HFFc6 (cell line): ENCODE data around the gene DOK4. TPM values are rescaled to one million over a fixed set of nuclear protein-coding genes. Genes with fewer than 3 reads are reported as not detected.

Source experiments
- DNase-seq: peaks from one replicate; pipeline ENCODE4 v3.0.0-alpha.2; 2018
- H3K27ac Mint-ChIP-seq: 2 replicates; pipeline ENCODE4 v1.8.0; 2020; ENCODE audit warnings: mild to moderate bottlenecking, mixed read lengths
- H3K27me3 Mint-ChIP-seq: 2 replicates; pipeline ENCODE4 v1.8.0; 2021; ENCODE audit warnings: mild to moderate bottlenecking, moderate library complexity, mixed read lengths; ENCODE audit not compliant: insufficient read depth
- H3K36me3 Mint-ChIP-seq: 2 replicates; pipeline ENCODE4 v1.8.0; 2021; ENCODE audit warnings: low read depth, mixed read lengths
- H3K4me1 Mint-ChIP-seq: 2 replicates; pipeline ENCODE4 v1.8.0; 2020; ENCODE audit warnings: low read depth, mixed read lengths
- H3K4me3 Mint-ChIP-seq: 2 replicates; pipeline ENCODE4 v1.8.0; 2020; ENCODE audit warnings: mild to moderate bottlenecking, moderate library complexity, mixed read lengths
- H3K9me3 Mint-ChIP-seq: 2 replicates; pipeline ENCODE4 v1.8.0; 2020; ENCODE audit warnings: mild to moderate bottlenecking, mixed read lengths
- total RNA-seq, 6 experiments: library from RNA; stranded (reverse); fragmentation: NEBNext Ultra II Directional; extraction: Animal tissue kit (Norgen Biotek cat#: 25700); gene quantifications; 2 replicates in 1 of 6; 3 replicates in 5 of 6; pipeline ENCODE4 v1.2.3, GENCODE V29; 2021
- TF ChIP-seq, protein P1 (sequence below): fragments of 200-600 bp; sonication (generic); IDR thresholded peaks from 2 replicates; pipeline ENCODE4 v1.5.0; 2021; ENCODE audit warnings: antibody characterized with exemption, mild to moderate bottlenecking

DOK4 gene
- total RNA-seq, 6 experiments from 2014 or later, result 24.4 to 28.9 (median 24.9) TPM

DNA sequence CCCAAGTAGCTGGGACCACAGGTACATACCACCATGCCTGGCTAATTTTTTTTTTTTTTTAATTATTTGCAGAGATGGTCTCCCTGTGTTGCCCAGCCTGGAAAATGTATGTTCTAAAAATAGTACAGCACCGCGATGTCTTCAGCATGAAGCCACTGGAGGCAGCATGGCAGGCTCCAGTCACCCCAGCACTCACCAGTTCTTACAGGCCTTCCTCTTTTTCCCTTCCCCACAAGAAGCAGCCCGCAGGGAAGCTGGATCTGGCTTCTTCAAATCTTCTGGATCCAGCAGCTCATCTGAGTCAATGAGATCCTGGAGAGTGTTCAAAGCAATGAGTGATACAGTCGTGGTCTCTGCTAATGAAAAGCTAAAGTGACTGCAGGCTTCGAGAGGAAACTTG is 55.3 kb downstream of the DOK4 start:
- TF ChIP-seq, protein P1, sequence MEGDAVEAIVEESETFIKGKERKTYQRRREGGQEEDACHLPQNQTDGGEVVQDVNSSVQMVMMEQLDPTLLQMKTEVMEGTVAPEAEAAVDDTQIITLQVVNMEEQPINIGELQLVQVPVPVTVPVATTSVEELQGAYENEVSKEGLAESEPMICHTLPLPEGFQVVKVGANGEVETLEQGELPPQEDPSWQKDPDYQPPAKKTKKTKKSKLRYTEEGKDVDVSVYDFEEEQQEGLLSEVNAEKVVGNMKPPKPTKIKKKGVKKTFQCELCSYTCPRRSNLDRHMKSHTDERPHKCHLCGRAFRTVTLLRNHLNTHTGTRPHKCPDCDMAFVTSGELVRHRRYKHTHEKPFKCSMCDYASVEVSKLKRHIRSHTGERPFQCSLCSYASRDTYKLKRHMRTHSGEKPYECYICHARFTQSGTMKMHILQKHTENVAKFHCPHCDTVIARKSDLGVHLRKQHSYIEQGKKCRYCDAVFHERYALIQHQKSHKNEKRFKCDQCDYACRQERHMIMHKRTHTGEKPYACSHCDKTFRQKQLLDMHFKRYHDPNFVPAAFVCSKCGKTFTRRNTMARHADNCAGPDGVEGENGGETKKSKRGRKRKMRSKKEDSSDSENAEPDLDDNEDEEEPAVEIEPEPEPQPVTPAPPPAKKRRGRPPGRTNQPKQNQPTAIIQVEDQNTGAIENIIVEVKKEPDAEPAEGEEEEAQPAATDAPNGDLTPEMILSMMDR, result no peak
- Mint-ChIP-seq H3K9me3 (no peaks in the 10 kb centered on the region), H3K27ac (no peak overlapping the region), H3K4me3 (no peak overlapping the region), H3K4me1 (no peaks in the 10 kb centered on the region), H3K27me3 (no peaks in the 10 kb centered on the region), H3K36me3 (peaks cover 32% of the 10 kb centered on the region)
- DNase-seq, result no peak

DNA sequence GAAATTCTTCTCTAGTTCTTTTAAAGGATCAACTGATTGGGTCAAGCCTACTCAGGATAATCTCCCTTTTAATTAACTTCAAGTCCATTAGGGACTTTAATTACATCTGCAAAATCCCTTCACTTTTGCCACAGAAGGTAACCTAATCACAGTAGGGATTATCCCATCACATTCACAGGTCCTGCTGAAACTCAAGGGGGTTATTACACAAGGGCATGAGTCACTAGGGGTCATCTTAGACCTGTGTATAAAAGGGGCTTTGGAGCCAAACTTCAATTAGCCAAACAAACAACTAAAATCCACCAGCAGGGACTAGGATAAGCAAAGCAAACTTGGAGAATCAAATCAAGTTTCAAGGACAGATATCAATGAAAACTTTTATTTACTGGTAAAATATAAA is 58.5 kb downstream of the DOK4 start:
- H3K9me3 Mint-ChIP-seq, result no peaks in the 10 kb centered on the region
- no peak overlapping the region for H3K4me3 Mint-ChIP-seq
- H3K36me3 Mint-ChIP-seq, result peaks cover 32% of the 10 kb centered on the region
- TF ChIP-seq, protein P1, result no peak
- no peaks in the 10 kb centered on the region; the same call in 1 of the 2 replicates for H3K4me1 Mint-ChIP-seq
- H3K27me3 Mint-ChIP-seq, result no peaks in the 10 kb centered on the region
- no peak for DNase-seq
- no peak overlapping the region for H3K27ac Mint-ChIP-seq

DNA sequence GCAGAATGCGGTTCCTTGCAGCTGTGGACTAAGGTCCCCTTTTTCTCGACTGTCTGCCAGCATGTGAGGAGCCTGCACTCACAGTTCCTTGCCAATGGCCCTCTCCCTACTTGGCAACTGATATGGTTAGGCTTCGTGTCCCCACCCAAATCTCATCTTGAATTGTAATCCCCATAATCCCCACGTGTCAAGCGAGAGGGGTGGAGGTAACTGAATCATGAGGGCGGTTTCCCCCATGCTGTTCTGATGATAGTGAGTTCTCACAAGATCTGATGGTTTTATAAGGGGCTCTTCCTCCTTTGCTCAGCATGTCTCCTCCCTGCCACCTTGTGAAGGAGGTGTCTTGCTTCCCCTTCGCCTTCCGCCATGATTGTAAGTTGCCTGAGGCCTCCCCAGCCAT is 59.0 kb downstream of the DOK4 start:
- Mint-ChIP-seq H3K9me3 (no peaks in the 10 kb centered on the region), H3K27me3 (no peaks in the 10 kb centered on the region), H3K4me3 (no peak overlapping the region), H3K27ac (no peak overlapping the region), H3K36me3 (peaks cover 32% of the 10 kb centered on the region), H3K4me1 (peaks cover 5% of the 10 kb centered on the region)
- TF ChIP-seq, protein P1, result no peak
- DNase-seq, result no peak

DNA sequence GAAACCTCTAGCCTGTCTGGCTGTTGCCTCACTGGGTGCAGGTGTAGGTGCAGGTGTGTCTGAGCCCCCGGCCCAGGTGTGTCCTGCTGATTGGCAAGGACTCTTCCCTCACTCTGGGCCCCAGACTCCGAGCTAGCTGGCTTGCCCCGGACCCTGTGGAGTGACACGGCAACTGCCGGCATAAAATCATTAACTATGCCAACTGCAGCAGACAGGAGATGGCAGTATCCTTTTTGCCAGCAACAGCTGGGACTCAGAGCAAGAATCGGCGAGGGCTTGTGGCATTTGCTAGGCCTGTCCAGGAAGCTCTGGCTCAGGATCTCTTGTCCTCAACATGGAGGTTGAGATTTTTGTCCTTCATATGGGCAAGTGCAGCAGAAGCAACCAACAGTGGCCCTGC is 59.9 kb downstream of the DOK4 start:
- H3K4me3 Mint-ChIP-seq, result no peak overlapping the region
- DNase-seq, result no peak
- TF ChIP-seq, protein P1, result no peak
- H3K4me1 Mint-ChIP-seq, result peaks cover 10% of the 10 kb centered on the region
- no peak overlapping the region for H3K27ac Mint-ChIP-seq
- H3K27me3 Mint-ChIP-seq, result no peaks in the 10 kb centered on the region
- H3K9me3 Mint-ChIP-seq, result no peaks in the 10 kb centered on the region
- H3K36me3 Mint-ChIP-seq, result peaks cover 31% of the 10 kb centered on the region

DNA sequence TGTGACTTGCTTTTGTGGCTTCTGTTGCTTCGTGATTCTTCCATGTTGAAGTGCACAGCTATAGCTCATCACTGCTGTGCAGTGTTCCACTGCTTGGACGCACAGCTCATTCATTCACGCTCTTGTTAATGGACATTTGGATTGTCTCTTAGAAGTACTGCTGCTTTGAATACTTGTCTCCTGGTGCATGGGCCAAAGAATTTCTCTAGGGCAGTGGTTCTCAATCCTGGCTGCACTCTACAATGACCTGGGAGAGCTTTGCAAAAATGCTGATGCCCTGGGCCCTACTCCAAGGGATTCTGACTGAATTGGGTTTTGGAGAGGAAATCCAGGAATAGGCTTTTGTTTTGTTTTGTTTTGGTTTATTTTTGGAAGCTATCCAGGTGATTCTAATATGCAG is 61.7 kb downstream of the DOK4 start:
- TF ChIP-seq, protein P1, result no peak
- H3K27ac Mint-ChIP-seq, result no peak overlapping the region
- H3K9me3 Mint-ChIP-seq, result no peaks in the 10 kb centered on the region
- H3K36me3 Mint-ChIP-seq, result peaks cover 18% of the 10 kb centered on the region; the same call in 1 of the 2 replicates
- DNase-seq, result no peak
- H3K4me1 Mint-ChIP-seq, result peaks cover 10% of the 10 kb centered on the region
- H3K27me3 Mint-ChIP-seq, result no peaks in the 10 kb centered on the region; the same call in 1 of the 2 replicates
- no peak overlapping the region for H3K4me3 Mint-ChIP-seq

DNA sequence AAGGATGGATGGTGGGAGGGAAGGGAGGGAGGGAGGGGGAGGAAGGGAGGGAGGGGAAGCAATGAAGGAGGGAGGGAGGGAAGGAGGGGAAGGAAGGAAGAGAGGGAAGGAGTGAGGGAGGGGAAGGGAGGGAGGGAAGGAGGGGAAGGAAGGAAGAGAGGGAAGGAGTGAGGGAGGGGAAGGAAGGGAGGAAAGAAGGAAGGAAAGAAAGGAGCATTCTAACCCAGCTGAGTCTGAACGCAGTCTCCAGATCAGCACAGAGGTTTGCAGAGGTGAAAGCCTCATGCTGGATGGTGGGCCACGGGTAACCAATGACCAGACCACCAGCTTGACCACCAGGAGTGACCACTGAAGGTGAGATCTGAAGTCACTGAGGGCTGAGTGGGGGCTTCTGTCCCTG is 63.1 kb downstream of the DOK4 start:
- Mint-ChIP-seq H3K36me3 (0 out of 2 replicates have a peak, but pooled peaks cover 8% of the 10 kb centered on the region), H3K9me3 (no peaks in the 10 kb centered on the region), H3K27me3 (peaks cover 2% of the 10 kb centered on the region), H3K27ac (no peak overlapping the region), H3K4me3 (no peak overlapping the region), H3K4me1 (peaks cover 20% of the 10 kb centered on the region)
- TF ChIP-seq, protein P1, result no peak
- no peak for DNase-seq
